Transverse colon (tissue), 4 donors: ENCODE measurements around the gene CNNM1. TPM values are rescaled to one million over a fixed set of nuclear protein-coding genes. Genes with fewer than 3 reads are reported as not detected.

Experiments
- DNase-seq: peaks from one replicate; pipeline ENCODE4 v3.0.0-alpha.2; 2019
- H3K27ac ChIP-seq, 4 donors: fragments of 200-600 bp; sonication (generic); 2 replicates each; pipeline ENCODE4 v1.5.1; 2016 to 2018; ENCODE audit warnings: inconsistent platforms in 4 of 4
- H3K27me3 ChIP-seq: fragments of 200-600 bp; sonication (generic); 2 replicates; pipeline ENCODE4 v1.5.1; 2017; ENCODE audit warnings: inconsistent platforms
- H3K36me3 ChIP-seq, 4 donors: fragments of 200-600 bp; sonication (generic); 2 replicates each; pipeline ENCODE4 v1.5.1; 2017 to 2019; ENCODE audit warnings: inconsistent platforms in 4 of 4
- H3K4me1 ChIP-seq, 4 donors: fragments of 200-600 bp; sonication (generic); 2 replicates each; pipeline ENCODE4 v1.5.1; 2017 to 2020; ENCODE audit warnings: inconsistent platforms in 4 of 4
- H3K4me3 ChIP-seq, 4 donors: fragments of 200-600 bp; sonication (generic); 1 replicate in 1 of 4; 2 replicates in 3 of 4; pipeline versions ENCODE4 v1.5.1 to v1.6.1; 2017 to 2019; ENCODE audit warnings: inconsistent platforms in 4 of 4
- H3K9me3 ChIP-seq, 2 donors: fragments of 200-600 bp; sonication (generic); 2 replicates each; pipeline ENCODE4 v1.5.1; 2017 to 2019; ENCODE audit warnings: inconsistent platforms in 2 of 2
- EP300 ChIP-seq: sonication (generic); formaldehyde crosslinking; IDR thresholded peaks from one replicate; pipeline ENCODE4 v1.6.1; 2017; ENCODE audit warnings: antibody characterized with exemption, low read depth
- POLR2A ChIP-seq: fragments of 450-650 bp; IDR thresholded peaks from one replicate; pipeline ENCODE4 v1.6.1; 2016; ENCODE audit warnings: antibody characterized with exemption, mild to moderate bottlenecking, moderate library complexity
- POLR2AphosphoS5 ChIP-seq, 3 donors: sonication (generic); formaldehyde crosslinking; IDR thresholded peaks; one replicate each; pipeline ENCODE4 v1.6.1; 2016; ENCODE audit warnings: antibody characterized with exemption in 3 of 3
- WGBS, 2 donors: methylation state at CpG; one replicate each; pipeline ENCODE4 v1.1.5; 2018; ENCODE audit warnings: low coverage in 1 of 2; 5-methylcytosine and 5-hydroxymethylcytosine counted together
- in situ Hi-C, 4 donors: fragments of 200-750 bp; cut with MboI; loops; one replicate each; pipeline versions ENCODE4 v1.15.0 to v1.15.1; 2017; ENCODE audit warnings: low sequenced_read_pairs in 3 of 4, low pct_ligation_motif_present in 1 of 4, low pct_unique_long_range_greater_than_20kb in 1 of 4
- intact Hi-C: fragments of 100-400 bp; cut with DNase I; formaldehyde crosslinking; loops from one replicate; pipeline ENCODE4 v1.15.1; 2023; ENCODE audit warnings: low total_unique reads
- total RNA-seq, 4 donors: library from RNA; depleted of rRNA; stranded (reverse); fragments of >200 nt; gene quantifications; one replicate each; pipeline ENCODE4 v1.1.0, GENCODE V29; 2016
- TF ChIP-seq, protein P1 (sequence below), 5 experiments: fragments of 200-600 bp in 3 of 5; fragments of 450-650 bp in 2 of 5; sonication (generic) in 3 of 5; IDR thresholded peaks; 1 replicate in 2 of 5; 2 replicates in 3 of 5; pipeline ENCODE4 v1.5.1; 2016 to 2017; ENCODE audit warnings: antibody characterized with exemption in 5 of 5, inconsistent platforms in 3 of 5, mild to moderate bottlenecking in 2 of 5, moderate library complexity in 1 of 5

Gene CNNM1
- total RNA-seq, 4 donors from 2014 or later: 0.41 to 0.64 TPM; not detected in 2

DNA sequence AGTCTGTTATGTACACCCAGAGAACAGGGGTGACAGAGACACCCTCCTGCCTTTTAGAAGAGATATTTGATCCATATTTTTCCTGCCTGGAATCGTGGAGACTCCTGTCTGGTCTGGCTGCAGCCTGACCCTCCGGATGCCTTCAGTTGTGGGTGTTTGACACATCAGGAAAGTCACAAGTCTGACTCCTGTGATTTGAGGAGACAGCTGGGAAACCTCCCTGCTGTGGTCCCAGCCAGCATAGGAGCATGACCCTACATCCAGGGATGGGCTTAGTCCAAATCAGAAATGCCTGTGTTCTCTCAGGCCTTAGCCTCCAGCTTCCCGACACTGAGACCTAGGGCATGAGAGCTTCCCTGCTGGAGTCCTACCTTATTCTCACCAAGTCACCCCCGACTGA, 57.9 kb downstream of the CNNM1 start:
- intact Hi-C loops: no loop called here
- 50 to 81% methylated on average over 1 to 4 of the region's 4 CpGs for WGBS, 2 donors
- DNase-seq: no peak

DNA sequence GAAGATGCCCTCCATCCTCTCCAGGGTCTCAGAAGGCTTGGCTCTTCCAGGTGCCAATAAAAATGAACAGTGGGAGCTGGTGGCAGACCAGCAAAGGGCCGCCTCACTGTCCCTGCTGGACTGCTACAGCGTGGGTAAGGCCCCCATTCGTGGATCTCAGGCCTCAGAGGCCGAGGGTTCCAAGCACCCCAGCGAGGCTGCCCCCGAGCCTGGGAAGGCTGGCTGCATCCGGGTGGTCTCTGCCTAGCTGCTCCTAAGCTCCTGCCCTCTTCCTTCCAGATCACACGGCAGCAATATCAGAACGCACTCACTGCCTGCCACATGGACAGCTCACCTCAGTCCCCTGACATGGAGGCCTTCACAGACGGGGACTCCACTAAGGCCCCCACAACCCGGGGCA, 58.4 kb downstream of the CNNM1 start:
- peaks cover 0 to under 1% (median 0%) of the 10 kb centered on the region in 4 donors for H3K4me1 ChIP-seq
- no peaks in the 10 kb centered on the region for H3K36me3 ChIP-seq
- no peak overlapping the region for H3K27ac ChIP-seq
- TF ChIP-seq POLR2AphosphoS5 (IDR thresholded peaks at IDR 0.05) (no peak), POLR2A (no peak), EP300 (no peak)
- TF ChIP-seq, protein P1, sequence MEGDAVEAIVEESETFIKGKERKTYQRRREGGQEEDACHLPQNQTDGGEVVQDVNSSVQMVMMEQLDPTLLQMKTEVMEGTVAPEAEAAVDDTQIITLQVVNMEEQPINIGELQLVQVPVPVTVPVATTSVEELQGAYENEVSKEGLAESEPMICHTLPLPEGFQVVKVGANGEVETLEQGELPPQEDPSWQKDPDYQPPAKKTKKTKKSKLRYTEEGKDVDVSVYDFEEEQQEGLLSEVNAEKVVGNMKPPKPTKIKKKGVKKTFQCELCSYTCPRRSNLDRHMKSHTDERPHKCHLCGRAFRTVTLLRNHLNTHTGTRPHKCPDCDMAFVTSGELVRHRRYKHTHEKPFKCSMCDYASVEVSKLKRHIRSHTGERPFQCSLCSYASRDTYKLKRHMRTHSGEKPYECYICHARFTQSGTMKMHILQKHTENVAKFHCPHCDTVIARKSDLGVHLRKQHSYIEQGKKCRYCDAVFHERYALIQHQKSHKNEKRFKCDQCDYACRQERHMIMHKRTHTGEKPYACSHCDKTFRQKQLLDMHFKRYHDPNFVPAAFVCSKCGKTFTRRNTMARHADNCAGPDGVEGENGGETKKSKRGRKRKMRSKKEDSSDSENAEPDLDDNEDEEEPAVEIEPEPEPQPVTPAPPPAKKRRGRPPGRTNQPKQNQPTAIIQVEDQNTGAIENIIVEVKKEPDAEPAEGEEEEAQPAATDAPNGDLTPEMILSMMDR (IDR thresholded peaks at IDR 0.05): no peak
- intact Hi-C loops (no loop called here), in situ Hi-C loops (loop anchor here in 1 of 4 donors (25.0 kb wide), 1 partner anchor 325 kb away; no protein-coding TSS in a partner anchor)
- no peak overlapping the region for H3K4me3 ChIP-seq
- 81 to 95% methylated on average over 4 to 11 of the region's 11 CpGs for WGBS, 2 donors
- no peaks in the 10 kb centered on the region for H3K27me3 ChIP-seq
- no peaks in the 10 kb centered on the region for H3K9me3 ChIP-seq
- DNase-seq: no peak

More for the DNA sequence above, 57.9 kb downstream of the CNNM1 start:
- Histone ChIP-seq H3K36me3 (no peaks in the 10 kb centered on the region), H3K4me1 (no peaks in the 10 kb centered on the region), H3K27me3 (no peaks in the 10 kb centered on the region), H3K9me3 (no peaks in the 10 kb centered on the region), H3K4me3 (no peak overlapping the region), H3K27ac (no peak overlapping the region)
- TF ChIP-seq POLR2AphosphoS5 (IDR thresholded peaks at IDR 0.05) (no peak), POLR2A (no peak), EP300 (no peak)
- TF ChIP-seq, protein P1 (IDR thresholded peaks at IDR 0.05): no peak
- in situ Hi-C loops: loop anchor here in 1 of 4 donors (25.0 kb wide), 1 partner anchor 325 kb away; no protein-coding TSS in a partner anchor

DNA sequence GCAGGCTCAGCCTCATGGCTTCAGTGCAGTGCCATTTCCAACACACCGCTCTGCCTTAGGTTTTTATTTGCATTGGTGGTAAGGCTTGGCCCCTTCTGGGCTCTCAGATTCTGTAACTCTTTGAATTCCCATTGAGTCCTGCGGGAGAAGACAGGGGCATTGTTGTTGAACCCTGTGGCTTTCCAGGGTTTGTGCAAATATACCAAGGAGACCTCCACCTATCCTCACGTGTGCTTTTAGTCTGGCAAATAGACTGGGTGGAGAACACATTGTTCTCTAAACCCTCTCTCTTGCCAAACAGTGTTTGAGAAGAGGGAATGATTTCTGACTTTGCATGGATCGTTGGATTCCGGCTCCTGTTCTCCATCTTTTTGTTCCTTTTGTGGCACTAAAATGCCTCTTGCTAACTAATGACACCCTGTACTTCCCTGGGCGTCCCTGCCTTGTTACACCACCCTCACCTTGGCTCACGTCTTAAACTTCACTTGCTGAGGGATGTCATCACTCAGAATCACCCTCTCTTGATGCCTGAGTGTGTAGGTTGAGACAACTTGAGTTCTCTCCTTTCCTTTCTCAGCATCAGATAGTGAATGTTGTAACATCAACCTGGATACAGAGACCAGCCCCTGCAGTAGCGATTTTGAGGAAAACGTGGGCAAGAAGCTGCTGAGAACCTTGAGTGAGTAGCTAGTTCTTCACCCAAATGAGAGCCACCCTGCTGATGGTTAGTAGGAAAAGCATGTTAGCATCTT, 60.7 kb downstream of the CNNM1 start:
- TF ChIP-seq EP300 (no peak), POLR2A (no peak), POLR2AphosphoS5 (IDR thresholded peaks at IDR 0.05) (no peak)
- TF ChIP-seq, protein P1 (IDR thresholded peaks at IDR 0.05): no peak
- WGBS, 2 donors: 70% methylated on average over 9 of the region's 9 CpGs; no CpG with 5 or more reads in 1 of the 2 donors
- no peaks in the 10 kb centered on the region for H3K27me3 ChIP-seq
- no peaks in the 10 kb centered on the region for H3K36me3 ChIP-seq
- no peak overlapping the region for H3K4me3 ChIP-seq
- no peak overlapping the region for H3K27ac ChIP-seq
- no peak for DNase-seq
- in situ Hi-C loops (loop anchor here in 2 of 4 donors (10.0 to 25.0 kb wide), 2 partner anchors 225 to 322 kb away; no protein-coding TSS in a partner anchor), intact Hi-C loops (loop anchor here (5.0 kb wide), 1 partner anchor 222 kb away; no protein-coding TSS in a partner anchor)
- H3K4me1 ChIP-seq: peaks cover 0 to 3% (median 0%) of the 10 kb centered on the region in 4 donors
- no peaks in the 10 kb centered on the region for H3K9me3 ChIP-seq

DNA sequence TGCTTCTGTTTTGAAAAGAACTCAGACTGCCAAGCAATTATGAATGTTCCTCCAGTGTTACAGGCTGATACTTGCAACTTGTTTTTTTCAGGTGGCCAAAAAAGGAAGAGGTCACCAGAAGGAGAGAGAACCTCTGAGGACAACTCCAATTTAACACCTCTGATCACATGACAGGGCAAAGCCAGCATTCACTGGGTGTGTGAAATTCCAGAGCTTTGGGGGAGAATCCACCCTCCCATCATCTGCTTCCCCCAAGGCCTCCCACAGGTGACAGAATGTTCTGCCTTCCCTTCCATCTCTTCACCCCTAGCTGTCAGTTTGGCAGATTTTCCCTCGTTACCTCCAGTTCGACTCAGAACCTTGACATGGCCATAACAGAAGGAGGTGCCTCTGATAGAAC, 62.2 kb downstream of the CNNM1 start:
- intact Hi-C loops: loop anchor here (5.0 kb wide), 1 partner anchor 221 kb away; no protein-coding TSS in a partner anchor
- TF ChIP-seq EP300 (no peak), POLR2AphosphoS5 (IDR thresholded peaks at IDR 0.05) (no peak), POLR2A (no peak)
- TF ChIP-seq, protein P1 (IDR thresholded peaks at IDR 0.05): no peak
- Histone ChIP-seq H3K9me3 (no peaks in the 10 kb centered on the region), H3K36me3 (no peaks in the 10 kb centered on the region), H3K27ac (no peak overlapping the region), H3K4me3 (no peak overlapping the region), H3K4me1 (peaks cover 0 to 3% (median 1%) of the 10 kb centered on the region in 4 donors), H3K27me3 (no peaks in the 10 kb centered on the region)
- in situ Hi-C loops: loop anchor here in 2 of 4 donors (10.0 to 25.0 kb wide), 2 partner anchors 223 to 321 kb away; no protein-coding TSS in a partner anchor
- 100% methylated on average over 2 of the region's 2 CpGs for WGBS, 2 donors
- DNase-seq: no peak
